Activated CD8-positive, alpha-beta memory T cell treated with anti-CD3 and anti-CD28 coated beads, Interleukin-2, amount 50 U/mL, for 24 hours (primary cell): ENCODE measurements around the gene SAE1.
A peak's percentile ranks its signal among the peaks of the same experiment; 100 is the strongest.
"Not testable (repeated sequence)": the region's sequence is repeated elsewhere in the genome, so short reads cannot be mapped to it uniquely, and the experiment has no call there.

Source experiments
- DNase-seq: peaks from one replicate; pipeline ENCODE4 v3.0.0-alpha.2; 2020; ENCODE audit errors: extremely low read depth

The SAE1 gene

DNA sequence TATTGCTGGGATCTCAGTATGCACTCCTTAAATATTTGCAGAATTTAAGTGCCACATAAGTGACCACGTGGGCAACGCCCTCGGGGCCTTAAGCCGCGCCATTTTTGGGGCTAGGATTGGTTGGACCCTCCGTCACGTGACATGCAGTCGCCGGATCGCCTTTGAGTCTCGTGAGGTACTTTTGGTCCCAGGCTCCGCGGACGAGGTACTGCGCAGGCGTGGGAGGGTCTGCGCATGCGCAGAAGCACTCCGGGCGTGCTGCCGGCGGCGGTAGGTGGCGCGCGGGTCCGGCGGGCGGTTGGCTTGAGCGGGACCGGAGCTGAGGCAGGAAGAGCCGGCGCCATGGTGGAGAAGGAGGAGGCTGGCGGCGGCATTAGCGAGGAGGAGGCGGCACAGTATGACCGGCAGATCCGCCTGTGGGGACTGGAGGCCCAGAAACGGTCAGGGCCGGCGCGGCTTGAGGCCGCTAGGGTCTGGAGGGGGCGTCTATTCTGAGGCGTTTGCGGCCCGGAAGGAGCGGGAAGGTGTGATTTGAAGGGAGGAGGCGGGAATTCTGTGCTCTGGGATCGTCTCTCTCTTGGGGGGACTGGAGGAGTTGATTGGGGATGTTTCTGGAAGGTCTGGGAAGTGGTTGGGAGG is at the start of gene SAE1:
Gene SAE1, plus strand, starts transcription at position 247 of the 639 bp plus-strand sequence. Its CDS starts 96 bp downstream, at position 343.
- peak; percentile 69 for DNase-seq

DNA sequence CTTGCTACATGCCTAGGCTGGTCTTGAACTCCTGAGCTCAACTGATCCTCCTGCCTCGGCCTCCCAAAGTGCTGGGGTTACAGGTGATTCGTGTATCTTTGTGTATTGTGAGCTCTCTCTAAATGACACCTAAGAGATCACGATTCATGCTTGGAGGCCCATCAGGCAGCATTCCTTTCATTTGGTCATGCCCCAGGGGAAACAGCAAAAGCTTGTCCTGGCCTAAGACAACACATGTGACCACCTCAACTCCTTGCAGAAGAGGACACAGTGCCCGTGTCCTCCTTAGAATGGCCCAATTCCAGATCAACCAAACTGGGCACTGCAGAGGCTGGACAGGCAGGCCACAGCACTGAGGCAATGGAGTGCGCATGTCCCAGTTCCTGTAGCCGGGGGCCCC is 49.5 kb upstream of the SAE1 start:
- DNase-seq, result no peak

DNA sequence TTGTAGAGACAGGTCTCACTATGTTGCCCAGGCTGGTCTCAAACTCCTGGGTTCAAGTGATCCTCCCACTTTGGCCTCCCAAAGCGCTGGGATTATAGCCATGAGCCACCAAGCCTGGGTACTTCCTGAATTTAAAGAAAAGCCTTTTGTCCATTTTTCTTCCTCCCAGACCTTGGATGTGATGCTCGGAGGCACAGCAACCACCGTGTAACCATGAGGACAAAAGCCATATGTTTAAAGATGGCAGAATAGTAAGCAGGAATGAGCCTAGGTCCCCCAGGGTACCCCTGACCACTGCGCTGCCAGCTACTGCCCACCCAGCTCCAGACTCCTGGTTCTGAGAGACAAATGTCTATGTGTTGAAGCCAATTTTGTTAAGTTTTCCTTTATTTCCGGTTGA is 48.1 kb upstream of the SAE1 start:
- no peak for DNase-seq

DNA sequence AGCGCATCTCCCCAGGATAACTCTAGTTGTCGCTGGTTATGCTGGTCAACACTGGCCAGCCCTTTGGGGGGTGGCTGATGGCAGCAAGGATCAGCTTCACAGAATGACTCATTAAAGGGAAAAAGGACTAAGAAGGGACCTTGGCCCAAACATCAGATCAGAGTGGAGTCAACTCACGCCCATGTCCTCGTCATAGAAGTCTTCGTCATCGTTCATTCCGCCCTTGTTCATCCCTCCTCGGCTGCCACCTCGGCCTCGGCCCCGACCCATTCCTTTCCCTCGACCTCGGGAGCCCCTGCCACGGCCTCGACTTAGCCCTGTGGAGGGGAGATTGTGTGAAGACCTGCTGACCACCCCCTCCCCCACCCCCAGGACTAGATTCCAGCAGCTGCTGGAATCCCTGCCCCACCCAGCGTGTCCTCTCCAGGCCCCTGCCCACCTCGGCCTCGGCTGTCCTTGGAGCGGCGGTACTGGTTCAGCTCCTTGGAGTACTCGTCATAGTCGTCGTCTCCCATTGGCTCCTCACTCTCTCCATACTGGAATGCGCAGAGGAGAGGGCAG is 45.7 kb upstream of the SAE1 start:
- no peak for DNase-seq

DNA sequence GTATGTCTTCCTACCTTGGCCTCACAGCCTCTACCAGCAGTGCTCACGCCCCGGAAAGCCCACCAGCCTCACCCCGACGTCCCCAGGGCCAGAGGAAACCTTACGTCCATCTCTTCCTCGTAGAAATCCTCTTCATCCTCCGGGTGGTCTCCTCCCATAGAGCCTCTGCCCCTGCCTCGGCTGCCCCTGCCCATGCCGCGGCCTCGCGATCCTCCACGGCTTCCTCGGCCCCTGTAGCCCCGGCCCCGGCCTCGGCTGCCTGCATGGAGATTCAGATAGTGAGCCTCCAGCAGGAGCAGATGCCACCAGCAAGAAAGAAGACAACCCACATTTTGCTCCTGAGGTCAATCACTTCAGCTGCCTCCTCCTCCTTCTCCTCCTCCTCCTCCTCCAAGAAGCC is 44.4 kb upstream of the SAE1 start:
- DNase-seq, result no peak

DNA sequence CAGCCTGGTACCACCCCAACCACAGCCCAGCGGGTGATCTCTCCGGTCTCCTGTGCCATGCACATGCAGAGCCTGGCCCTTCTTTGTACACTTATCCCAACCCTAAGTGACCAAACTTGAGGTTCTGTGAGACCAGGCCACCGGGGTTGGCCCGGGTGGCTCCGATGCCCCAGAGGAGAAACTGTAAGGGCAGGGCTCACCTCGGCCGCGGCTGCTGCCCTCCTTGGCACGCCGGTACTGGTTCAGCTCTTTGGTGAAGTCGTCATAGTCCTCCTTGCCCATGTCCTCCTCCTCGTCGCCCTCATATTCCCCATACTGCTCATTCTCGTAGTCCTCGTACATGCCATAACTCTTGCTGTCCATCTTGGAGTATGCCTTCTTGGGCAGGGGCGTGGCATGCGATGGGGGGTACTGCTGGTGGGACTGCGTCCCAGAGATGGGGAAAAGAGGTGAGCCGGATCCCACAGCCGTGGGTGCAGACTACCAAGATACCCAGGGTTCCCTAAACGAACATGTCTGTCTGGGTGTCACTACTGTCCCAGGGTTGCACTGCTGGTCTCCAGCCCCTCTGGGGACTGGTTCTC is 40.8 kb upstream of the SAE1 start:
- no peak for DNase-seq

DNA sequence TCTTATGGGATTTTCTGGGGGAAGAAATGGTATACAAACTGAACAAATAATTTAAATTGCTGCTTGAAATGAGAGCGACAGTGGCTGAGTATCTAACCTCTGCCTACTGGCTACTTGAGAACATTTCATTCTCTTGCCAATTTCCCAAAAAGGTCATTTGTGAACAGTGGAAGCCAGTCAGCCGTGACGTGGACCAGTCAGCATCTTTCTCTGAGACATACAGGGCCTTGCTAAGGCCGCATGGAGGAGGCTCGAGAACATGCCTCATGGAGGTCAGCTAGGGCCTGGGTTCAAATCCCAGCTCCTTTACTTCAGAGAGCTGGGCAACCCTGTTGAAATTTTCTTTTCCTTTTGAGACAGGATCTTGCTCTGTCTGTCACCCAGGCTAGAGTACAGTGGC is 37.4 kb upstream of the SAE1 start:
- no peak for DNase-seq

DNA sequence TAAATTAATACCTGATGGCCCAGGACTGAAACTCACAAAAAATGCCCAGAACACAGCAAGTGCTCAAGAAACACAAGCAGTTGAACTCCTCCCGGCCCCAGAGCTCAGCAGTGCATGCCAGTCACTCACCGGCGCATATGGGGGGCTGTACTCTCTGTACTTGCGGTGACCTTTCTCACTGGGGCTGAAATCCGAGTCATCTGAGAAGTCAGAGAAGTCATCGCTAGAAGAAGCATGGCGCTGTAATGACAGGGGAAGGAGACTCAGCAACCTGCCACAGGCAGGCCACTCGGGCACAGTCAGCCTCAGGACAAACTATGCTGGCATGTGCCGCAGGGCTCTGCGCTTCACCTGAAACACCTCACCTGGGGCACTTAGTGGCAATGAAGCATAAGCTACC is 36.8 kb upstream of the SAE1 start:
- DNase-seq, result no peak

DNA sequence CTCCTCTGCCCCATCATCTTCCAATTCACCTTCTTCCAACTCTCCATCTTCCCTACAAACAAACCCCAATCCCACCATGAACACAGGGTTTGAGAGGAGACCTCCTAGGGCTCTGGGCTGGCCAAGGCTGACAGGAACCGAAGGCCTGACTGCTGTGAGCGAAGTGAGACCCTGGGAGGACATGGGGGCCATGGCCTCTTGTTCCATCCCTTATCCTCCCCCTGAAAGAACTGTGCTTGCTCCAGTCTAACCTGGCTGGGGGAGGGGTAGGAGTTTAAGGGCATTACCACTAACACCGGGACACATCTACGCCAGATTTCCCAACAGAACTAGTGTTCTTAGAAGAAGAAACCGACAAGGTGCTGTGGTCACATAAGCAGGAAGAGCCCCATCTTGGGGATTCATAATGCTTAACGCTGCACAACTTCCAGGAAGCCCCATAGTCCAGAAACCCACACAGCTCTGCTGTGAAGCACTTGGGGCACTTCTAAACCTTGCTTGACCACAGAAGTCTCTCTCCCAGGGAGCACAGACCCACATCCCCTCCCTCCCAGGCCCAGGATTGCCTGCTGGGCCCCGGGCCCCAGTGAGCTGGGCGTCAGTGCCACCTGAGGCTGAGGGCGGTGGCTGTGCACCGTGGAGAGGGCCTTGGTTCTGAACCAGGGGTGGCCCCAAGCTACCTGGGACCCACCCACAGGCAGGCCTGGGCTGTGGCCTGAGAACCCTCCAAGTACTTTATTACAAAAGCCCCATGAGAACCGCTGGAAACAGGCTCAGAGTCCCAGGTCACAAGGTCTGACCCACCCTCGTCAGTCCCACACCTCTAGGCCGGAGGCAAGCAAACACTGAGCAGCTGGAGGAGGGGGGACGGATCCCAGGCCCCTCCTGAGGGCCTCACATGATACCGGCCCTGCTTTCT is 35.8 kb upstream of the SAE1 start:
- no peak for DNase-seq

DNA sequence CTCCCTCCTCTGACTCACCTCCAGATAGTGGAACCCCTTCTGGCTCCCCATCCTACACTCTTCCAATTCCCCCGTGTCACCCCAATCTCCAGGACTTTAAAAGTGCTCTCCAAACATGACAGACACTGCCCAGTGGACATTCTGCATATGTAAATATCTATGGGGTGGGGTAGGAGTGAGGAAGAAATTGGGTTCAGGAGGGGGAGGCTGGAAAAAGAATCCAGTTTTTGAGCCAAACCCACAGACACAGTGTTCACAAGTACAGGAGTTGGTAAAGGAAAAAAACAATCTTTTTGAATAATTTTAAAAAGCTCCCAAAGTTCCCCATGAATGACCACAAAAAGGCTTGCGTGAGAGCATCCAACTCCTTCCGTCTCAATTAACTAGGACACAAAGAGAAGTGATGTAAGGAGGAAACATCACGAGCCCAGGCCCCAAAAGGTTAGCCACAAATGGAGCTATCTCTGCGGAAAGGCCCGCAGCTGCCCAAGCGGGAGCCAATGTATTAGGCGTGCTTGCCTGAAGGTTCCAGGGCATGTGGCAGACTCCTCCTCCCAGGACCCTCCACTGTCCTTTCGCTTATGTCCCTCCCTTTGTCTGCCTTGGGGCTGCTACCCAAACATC is 35.0 kb upstream of the SAE1 start:
- DNase-seq, result no peak

DNA sequence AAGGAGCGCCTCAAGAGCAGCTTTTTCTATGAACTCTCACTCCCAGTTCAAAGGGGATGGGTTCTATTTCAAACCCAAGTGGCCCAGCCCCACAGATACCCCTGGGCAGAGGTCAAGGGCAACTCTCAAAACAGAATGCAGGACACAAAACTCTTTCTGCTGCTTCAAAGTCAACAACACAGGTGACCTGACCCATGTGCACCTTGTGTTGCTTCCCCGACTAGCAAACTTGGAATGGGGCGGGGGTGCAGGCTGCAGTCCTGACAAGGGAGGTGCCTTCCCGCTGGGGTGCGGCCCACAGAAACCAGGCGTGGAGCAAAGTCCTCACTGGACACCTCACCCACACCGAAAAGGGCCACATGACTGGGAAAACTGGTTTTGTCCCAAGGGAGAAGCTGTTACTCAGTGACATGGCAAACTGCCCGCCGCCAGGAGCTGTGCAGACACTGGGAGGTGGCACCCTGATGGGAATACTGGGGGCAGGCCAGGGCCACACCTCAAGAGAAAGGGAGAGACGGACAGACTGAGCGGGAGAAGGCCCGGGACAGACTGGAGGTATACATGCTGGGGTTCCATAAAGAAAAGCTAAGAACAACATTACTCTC is 34.4 kb upstream of the SAE1 start:
- DNase-seq, result no peak

DNA sequence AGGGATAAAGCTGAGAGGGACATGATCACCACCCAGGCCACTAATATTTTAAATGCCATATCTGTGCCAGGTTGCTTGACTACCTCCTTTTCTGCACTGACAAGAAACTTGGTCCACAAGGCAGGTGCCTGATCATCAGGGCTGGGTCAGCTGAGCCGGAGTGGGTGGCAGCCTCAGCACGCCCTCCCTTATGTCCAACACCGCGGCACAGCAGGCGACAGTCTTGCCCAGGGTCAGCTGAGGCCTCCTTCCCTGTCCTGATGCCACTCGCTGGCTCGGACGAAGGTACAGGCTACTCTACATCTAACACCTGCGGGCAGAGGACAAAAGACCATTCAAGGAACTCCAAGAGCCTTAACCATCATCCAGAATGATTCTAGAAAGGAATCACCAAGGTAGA is 33.9 kb upstream of the SAE1 start:
- no peak for DNase-seq

DNA sequence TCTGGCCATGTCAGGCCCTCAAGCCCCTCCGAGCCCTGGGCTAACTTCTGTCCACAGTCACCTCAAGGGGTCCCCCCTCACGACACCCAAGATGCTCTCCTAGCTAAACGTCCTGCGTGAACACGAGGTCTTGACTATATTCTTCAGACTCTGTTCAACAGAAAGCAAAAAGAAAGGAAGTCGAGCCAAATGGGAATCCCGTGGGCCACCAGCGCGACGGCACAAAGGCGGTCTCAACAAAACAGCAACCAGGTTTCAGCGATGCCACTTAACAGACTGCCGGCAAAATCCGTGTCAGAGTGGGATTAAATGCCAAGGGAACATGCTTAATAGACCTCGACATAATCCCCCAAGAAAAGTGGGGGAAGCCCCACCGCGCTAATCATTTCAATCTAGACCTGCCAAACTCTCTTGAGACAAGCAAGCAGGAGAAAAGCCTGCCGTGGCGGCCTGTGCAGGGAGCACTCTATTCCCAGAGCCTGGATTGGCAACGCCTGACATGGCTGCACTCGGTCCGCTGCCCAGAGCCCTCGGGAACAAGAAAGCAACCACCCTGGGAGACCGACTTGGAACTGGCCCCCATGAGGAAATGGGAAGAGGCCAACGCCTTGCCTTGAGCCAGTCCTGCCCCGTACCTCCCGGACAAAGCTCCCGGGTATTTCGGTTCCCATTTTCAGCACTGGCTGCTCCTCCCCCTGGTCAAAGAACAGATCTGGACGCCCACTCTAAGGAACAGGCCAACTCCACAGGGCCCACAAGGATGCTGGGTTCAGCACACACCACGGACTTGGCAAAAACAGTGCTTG is 33.0 kb upstream of the SAE1 start:
- no peak for DNase-seq

DNA sequence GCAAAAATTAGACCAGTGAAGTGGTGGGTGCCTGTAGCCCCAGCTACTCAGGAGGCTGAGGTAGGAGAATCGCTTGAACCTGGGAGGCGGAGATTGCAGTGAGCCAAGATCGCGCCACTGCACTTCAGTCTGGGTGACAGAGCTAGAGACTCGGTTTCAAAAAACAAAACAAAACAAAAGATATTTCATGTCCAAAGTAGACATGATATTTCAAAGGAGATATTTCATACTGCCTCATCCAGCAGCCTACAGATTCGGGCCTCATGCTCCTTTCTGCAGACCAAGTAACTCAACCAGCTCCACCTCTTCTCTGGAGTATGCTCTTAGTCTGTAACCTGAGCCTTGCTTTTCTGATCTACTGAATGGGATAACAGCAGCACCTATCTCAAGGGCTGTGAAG is 32.0 kb upstream of the SAE1 start:
- DNase-seq, result no peak

DNA sequence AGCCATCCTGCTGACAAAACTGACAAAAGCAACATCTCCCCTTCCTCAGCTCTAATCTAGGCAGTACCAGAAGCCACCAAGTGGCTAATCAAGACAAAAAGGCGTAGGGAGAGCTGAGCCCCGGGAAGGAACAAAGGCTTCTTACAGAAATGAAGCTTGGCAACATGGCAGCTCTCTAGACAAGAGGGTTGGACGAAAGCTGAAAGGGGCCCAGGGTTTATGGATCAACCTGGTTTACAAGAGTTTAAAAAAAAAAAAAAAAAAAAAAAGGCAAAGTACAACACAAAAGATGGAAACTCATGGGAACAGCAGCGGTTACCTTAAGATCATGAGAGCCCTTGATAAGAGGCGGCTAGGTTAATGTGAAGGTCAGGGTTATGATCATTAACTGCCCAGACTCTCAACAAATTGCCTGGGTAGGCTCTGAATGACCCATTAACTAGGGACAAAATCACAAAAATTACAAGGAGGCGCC is 31.0 kb upstream of the SAE1 start:
- DNase-seq, result no peak

DNA sequence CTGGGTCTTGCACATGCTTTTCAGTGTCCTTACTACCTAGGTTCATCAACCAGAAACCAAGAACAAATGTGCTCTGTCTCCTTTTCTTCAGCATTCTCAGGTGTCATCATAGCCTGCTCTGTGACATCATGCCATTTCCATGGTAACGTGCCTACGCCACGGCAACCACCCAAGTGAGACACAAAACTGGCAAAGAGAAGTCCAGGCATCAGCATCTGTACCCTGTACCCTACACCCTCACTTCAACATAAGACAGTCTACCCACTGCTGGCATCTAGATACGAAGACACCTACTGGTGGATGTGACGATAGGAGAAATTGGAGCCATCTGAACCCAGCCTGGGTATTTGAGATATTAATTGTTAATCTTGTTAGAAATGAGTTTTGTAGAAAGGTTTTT is 30.3 kb upstream of the SAE1 start:
- no peak for DNase-seq

DNA sequence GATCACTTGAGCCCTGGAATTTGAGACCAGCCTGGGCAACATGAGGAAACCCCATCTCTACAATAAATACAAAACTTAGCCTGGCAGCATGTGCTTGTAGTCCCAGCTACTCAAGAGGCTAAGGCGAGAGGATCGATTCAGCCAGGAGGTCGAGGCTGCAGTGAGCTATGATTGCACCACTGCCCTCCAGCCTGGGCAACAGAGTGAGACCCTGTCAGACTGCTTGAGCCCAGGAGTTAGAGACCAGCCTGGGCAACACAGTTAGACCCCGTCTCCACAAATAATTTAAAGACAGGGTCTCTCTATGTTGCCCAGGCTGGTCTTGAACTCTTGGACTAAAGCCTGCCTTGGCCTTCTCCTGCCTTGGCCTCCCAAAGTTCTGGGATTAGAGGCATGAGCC is 29.5 kb upstream of the SAE1 start:
- DNase-seq, result not testable (repeated sequence)

DNA sequence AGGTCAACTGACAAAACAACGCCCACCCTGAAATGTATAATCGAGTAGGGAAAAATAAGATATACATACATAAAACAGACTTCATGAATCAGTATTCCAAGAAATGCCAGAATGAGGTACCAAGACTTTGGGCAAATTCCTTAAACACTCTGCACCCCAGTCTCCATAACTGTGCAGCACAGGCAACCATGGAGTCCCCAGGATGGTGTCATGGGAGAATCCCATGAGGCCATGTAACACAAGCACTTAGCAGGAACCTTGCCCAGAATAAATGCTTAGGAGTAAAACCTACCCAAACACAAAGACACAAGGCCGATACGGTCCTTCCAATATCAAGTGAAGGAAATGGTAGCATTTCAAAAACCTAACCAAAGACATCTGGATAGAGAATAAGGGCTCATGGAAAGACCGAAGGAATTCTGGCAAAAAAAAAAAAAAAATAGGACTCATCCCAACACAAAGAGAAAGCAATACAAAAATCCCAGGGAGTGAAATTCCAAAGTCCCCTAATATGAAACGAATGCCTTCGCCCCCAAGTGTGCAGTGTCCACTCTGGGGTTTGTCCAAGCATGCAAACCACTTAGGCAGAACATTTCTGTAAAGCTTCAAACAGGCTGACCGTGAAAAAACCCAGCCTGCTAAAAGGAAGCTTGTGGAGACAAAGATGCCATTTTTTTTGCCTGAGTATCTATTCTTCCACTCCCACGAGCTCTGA is 28.1 kb upstream of the SAE1 start:
- no peak for DNase-seq

DNA sequence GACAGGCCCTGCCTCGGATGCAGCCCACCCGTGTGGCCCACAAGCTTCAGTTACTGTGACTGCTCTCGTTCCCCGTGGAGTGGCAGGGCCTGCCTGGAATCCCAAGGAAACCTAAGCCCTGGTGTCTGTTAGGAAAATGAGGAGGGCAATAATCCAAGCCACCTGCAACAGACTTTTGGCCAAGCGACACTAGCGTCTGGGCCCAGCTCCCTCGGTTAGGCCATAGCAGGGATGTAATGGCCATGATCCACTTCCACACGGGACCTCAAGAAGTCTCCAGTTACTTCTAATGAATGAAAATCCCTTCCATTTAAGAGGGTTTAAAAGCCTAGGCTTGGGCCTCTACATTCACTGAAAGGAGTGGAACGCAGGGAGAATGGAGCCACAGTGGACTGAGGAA is 26.0 kb upstream of the SAE1 start:
- DNase-seq, result no peak

DNA sequence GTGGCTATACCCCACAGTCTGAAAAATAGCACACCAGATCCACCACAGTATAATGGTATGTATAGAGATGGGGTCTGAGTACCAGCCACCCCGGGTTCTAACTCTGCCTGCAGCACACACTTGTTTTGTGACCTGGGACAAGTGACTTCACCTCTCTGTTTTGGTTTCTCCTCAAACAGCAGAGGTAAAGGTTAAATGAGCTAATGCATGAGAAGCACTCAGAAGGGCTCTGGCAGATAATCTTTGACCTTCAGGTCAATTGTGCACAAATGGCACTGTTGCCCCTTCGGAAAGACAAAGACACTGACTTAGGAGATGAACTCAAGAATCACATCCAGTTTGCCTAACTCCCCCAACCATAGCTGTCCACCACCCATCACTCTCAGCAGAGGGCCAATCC is 24.8 kb upstream of the SAE1 start:
- no peak for DNase-seq
